ENCODE measurements around the gene PPP1R10. TPM values are rescaled to one million over a fixed set of nuclear protein-coding genes. Genes with fewer than 3 reads are reported as not detected.

The PPP1R10 gene
- total and polyA plus RNA-seq, 10 donors = 13.5 to 86.2 (median 67.2) TPM

GRCh38 chr6:30611150-30611855, 5.7 kb downstream of the PPP1R10 start:
- Histone ChIP-seq H3K27ac (peak overlapping the region in 4 of 8 donors; percentile 2 to 98 (median 40)), H3K36me3 (peaks cover 4 to 60% (median 36%) of the 10 kb centered on the region in 6 donors), H3K27me3 (replicated peaks in 1 of 7) (no peaks in the 10 kb centered on the region), H3K9me3 (no peaks in the 10 kb centered on the region), H3K4me1 (peaks cover 25 to 85% (median 58%) of the 10 kb centered on the region in 6 donors), H3K4me3 (no peak overlapping the region)
- no peak for DNase-seq
- intact Hi-C loops (cut with DNase I; ENCODE audit: low total_unique reads) = loop anchor here (10.0 kb wide), 1 partner anchor 113 kb away; the partner anchor contains the start of gene TUBB
- TF ChIP-seq POLR2A (IDR thresholded peaks at IDR 0.05) (no peak), POLR2AphosphoS5 (IDR thresholded peaks at IDR 0.05) (peak in 2 of 3 donors; percentile 49 to 51)
- WGBS, 5 donors = 80 to 89% (median 85%) methylated on average over 9 of the region's 9 CpGs

- Histone ChIP-seq H3K27ac (peak overlapping the region in 3 of 8 donors; percentile 25 to 98 (median 58)), H3K4me3 (no peak overlapping the region), H3K27me3 (replicated peaks in 1 of 7) (no peaks in the 10 kb centered on the region), H3K4me1 (peaks cover 25 to 90% (median 58%) of the 10 kb centered on the region in 6 donors), H3K9me3 (no peaks in the 10 kb centered on the region), H3K36me3 (peaks cover 4 to 67% (median 46%) of the 10 kb centered on the region in 6 donors)
- intact Hi-C loops (cut with DNase I; ENCODE audit: low total_unique reads) = loop anchor here (10.0 kb wide), 1 partner anchor 115 kb away; the partner anchor contains the start of gene TUBB
- TF ChIP-seq CTCF (IDR thresholded peaks at IDR 0.05 in 8 of 11, conservative IDR thresholded peaks at IDR 0.05 in 3 of 11) = no peak
- peak in 1 of 3 donors; percentile 49 for TF ChIP-seq POLR2AphosphoS5 (IDR thresholded peaks at IDR 0.05)
- DNase-seq = no peak
- 69 to 92% (median 78%) methylated on average over 4 of the region's 4 CpGs for WGBS, 5 donors
Observed at GRCh38 chr6:30610065-30610464, 7.0 kb downstream of the PPP1R10 start.

- TF ChIP-seq POLR2A (IDR thresholded peaks at IDR 0.05) (no peak), CTCF (IDR thresholded peaks at IDR 0.05 in 8 of 11, conservative IDR thresholded peaks at IDR 0.05 in 3 of 11) (no peak), POLR2AphosphoS5 (IDR thresholded peaks at IDR 0.05) (peak in 1 of 3 donors; percentile 13)
- intact Hi-C loops (cut with DNase I; ENCODE audit: low total_unique reads) = no loop called here
- Histone ChIP-seq H3K27me3 (replicated peaks in 1 of 7) (no peaks in the 10 kb centered on the region), H3K4me1 (peaks cover 0 to 72% (median 11%) of the 10 kb centered on the region in 6 donors), H3K36me3 (peaks cover 23 to 96% (median 87%) of the 10 kb centered on the region in 6 donors), H3K4me3 (no peak overlapping the region), H3K27ac (no peak overlapping the region), H3K9me3 (no peaks in the 10 kb centered on the region)
- no peak for DNase-seq
- WGBS, 5 donors = 93 to 96% (median 95%) methylated on average over 13 of the region's 13 CpGs
Observed at GRCh38 chr6:30603961-30604360, 13.1 kb downstream of the PPP1R10 start.

- Histone ChIP-seq H3K27ac (peak overlapping the region in 2 of 8 donors; percentile 1 to 21), H3K4me1 (peaks cover 0 to 64% (median 16%) of the 10 kb centered on the region in 6 donors), H3K4me3 (no peak overlapping the region), H3K36me3 (peaks cover 23 to 76% (median 68%) of the 10 kb centered on the region in 6 donors), H3K27me3 (replicated peaks in 1 of 7) (no peaks in the 10 kb centered on the region), H3K9me3 (no peaks in the 10 kb centered on the region)
- intact Hi-C loops (cut with DNase I; ENCODE audit: low total_unique reads) = no loop called here
- WGBS, 5 donors = 90 to 93% (median 91%) methylated on average over 30 to 39 of the region's 39 CpGs
- no peak for DNase-seq
- peak; percentile 66 to 85 (median 72) for TF ChIP-seq POLR2AphosphoS5 (IDR thresholded peaks at IDR 0.05)
- no peak for TF ChIP-seq POLR2A (IDR thresholded peaks at IDR 0.05)
- TF ChIP-seq CTCF (IDR thresholded peaks at IDR 0.05 in 8 of 11, conservative IDR thresholded peaks at IDR 0.05 in 3 of 11) = no peak
Observed at GRCh38 chr6:30601815-30602641, 15.0 kb downstream of the PPP1R10 start.
